Measurements from ENCODE around the gene ASPG.

Gene ASPG

GRCh38 chr14:104101086-104101621, 15.7 kb downstream of the ASPG start:
- no peak overlapping the region for H3K27ac ChIP-seq (replicated peaks)
- no peak for TF ChIP-seq CTCF (IDR thresholded peaks at IDR 0.05; ENCODE audit: insufficient read depth, low read length)
- no peak for TF ChIP-seq REST (IDR thresholded peaks at IDR 0.05; ENCODE audit: insufficient replicate concordance, low read depth)
- TF ChIP-seq SPI1 (IDR thresholded peaks at IDR 0.05; ENCODE audit: borderline replicate concordance, low read depth), result no peak
- TF ChIP-seq POLR2AphosphoS5 (IDR thresholded peaks at IDR 0.05; ENCODE audit: low read depth), result no peak
- no peak for TF ChIP-seq GABPA (IDR thresholded peaks at IDR 0.05; ENCODE audit: low read depth)
- no peak overlapping the region for H3K4me3 ChIP-seq (replicated peaks; ENCODE audit: insufficient read depth, low read length)
- DNase-seq (ENCODE audit: low read depth in 1 of 2, low spot score in 1 of 2), result no peak
- no peaks in the 10 kb centered on the region for H3K27me3 ChIP-seq (ENCODE audit: insufficient read depth, poor library complexity, severe bottlenecking)

- no peak overlapping the region for H3K27ac ChIP-seq (replicated peaks)
- H3K4me3 ChIP-seq (replicated peaks; ENCODE audit: insufficient read depth, low read length), result no peak overlapping the region
- no peaks in the 10 kb centered on the region for H3K27me3 ChIP-seq (ENCODE audit: insufficient read depth, poor library complexity, severe bottlenecking)
- DNase-seq (ENCODE audit: low read depth in 1 of 2, low spot score in 1 of 2), result no peak
- TF ChIP-seq SPI1 (IDR thresholded peaks at IDR 0.05; ENCODE audit: borderline replicate concordance, low read depth), result no peak
- no peak for TF ChIP-seq CTCF (IDR thresholded peaks at IDR 0.05; ENCODE audit: insufficient read depth, low read length)
- TF ChIP-seq REST (IDR thresholded peaks at IDR 0.05; ENCODE audit: insufficient replicate concordance, low read depth), result no peak
- TF ChIP-seq GABPA (IDR thresholded peaks at IDR 0.05; ENCODE audit: low read depth), result no peak
- TF ChIP-seq POLR2AphosphoS5 (IDR thresholded peaks at IDR 0.05; ENCODE audit: low read depth), result no peak
Measured at GRCh38 chr14:104101651-104102281, 16.3 kb downstream of the ASPG start.

GRCh38 chr14:104102282-104102914, 16.9 kb downstream of the ASPG start:
- TF ChIP-seq REST (IDR thresholded peaks at IDR 0.05; ENCODE audit: insufficient replicate concordance, low read depth) (no peak), CTCF (IDR thresholded peaks at IDR 0.05; ENCODE audit: insufficient read depth, low read length) (no peak), GABPA (IDR thresholded peaks at IDR 0.05; ENCODE audit: low read depth) (no peak), POLR2AphosphoS5 (IDR thresholded peaks at IDR 0.05; ENCODE audit: low read depth) (no peak), SPI1 (IDR thresholded peaks at IDR 0.05; ENCODE audit: borderline replicate concordance, low read depth) (no peak)
- no peak for DNase-seq (ENCODE audit: low read depth in 1 of 2, low spot score in 1 of 2)
- H3K27ac ChIP-seq (replicated peaks), result no peak overlapping the region

More at GRCh38 chr14:104102282-104102914, 16.9 kb downstream of the ASPG start:
- Histone ChIP-seq H3K4me3 (replicated peaks; ENCODE audit: insufficient read depth, low read length) (no peak overlapping the region), H3K27me3 (ENCODE audit: insufficient read depth, poor library complexity, severe bottlenecking) (no peaks in the 10 kb centered on the region)
